D721Med (cell line): ENCODE results near the gene NELFE.
"Not testable (repeated sequence)": the region's sequence is repeated elsewhere in the genome, so short reads cannot be mapped to it uniquely, and the experiment has no call there.

Source experiments
- DNase-seq: peaks from one replicate; pipeline ENCODE4 v3.0.0; 2011; ENCODE audit warnings: low spot score; ENCODE audit not compliant: insufficient read length
- FAIRE-seq: peaks from 2 replicates; lab custom pipeline; 2011; peaks lifted over from hg19 to GRCh38; lab: Jason Lieb, UNC
- CTCF ChIP-seq: IDR thresholded peaks from 2 replicates; pipeline ENCODE4 v1.5.1; 2012; ENCODE audit warnings: mild to moderate bottlenecking, control low read depth; ENCODE audit not compliant: insufficient read depth; ENCODE audit errors: missing control alignments

NELFE gene

GRCh38 chr6:31958741-31959739, at the start of gene NELFE, which contains the start of gene SKIC2:
Gene NELFE, minus strand, starts transcription at chr6:31958971. Its CDS starts 525 bp downstream, at chr6:31958446.
Gene SKIC2, plus strand, starts transcription at chr6:31959175. Its CDS starts 18 bp downstream, at chr6:31959193.
- no peak for TF ChIP-seq CTCF
- DNase-seq (peak; percentile 99), FAIRE-seq (no peak)

DNA sequence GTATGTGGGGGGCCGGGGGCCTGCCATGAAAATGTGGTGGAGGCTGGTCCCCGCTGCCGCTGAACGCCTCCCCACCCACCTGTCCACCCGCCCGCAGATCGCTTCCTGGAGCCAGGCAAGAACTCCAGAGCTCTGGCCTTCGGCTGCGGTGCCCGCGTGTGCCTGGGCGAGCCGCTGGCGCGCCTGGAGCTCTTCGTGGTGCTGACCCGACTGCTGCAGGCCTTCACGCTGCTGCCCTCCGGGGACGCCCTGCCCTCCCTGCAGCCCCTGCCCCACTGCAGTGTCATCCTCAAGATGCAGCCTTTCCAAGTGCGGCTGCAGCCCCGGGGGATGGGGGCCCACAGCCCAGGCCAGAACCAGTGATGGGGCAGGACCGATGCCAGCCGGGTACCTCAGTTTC, 49.3 kb upstream of the NELFE start:
- not testable (repeated sequence) for FAIRE-seq, DNase-seq

DNA sequence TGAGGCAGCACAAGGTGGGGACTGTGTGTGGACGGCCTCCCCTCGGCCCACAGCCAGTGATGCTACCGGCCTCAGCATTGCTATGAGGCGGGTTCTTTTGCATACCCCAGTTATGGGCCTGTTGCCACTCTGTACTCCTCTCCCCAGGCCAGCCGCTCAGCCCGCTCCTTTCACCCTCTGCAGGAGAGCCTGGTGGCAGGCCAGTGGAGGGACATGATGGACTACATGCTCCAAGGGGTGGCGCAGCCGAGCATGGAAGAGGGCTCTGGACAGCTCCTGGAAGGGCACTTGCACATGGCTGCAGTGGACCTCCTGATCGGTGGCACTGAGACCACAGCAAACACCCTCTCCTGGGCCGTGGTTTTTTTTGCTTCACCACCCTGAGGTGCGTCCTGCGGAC, 48.3 kb upstream of the NELFE start:
- not testable (repeated sequence) for FAIRE-seq, DNase-seq

DNA sequence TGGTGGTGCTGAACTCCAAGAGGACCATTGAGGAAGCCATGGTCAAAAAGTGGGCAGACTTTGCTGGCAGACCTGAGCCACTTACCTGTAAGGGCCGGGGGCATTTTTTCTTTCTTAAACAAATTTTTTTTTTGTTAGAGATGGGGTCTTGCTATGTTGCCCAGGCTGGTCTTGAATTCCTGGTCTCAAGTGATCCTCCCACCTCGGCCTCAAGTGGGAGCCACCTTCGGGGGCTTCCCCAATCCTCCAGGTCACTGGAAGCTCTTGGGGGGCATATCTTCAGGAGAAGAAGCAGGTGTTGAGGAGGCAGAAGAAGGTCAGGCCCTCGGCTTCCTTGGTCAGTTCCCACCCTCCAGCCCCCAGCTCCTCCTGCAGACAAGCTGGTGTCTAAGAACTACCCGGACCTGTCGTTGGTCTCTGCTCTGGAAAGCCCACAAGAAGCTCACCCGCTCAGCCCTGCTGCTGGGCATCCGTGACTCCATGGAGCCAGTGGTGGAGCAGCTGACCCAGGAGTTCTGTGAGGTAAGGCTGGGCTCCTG, 47.3 kb upstream of the NELFE start:
- DNase-seq, FAIRE-seq: not testable (repeated sequence)

DNA sequence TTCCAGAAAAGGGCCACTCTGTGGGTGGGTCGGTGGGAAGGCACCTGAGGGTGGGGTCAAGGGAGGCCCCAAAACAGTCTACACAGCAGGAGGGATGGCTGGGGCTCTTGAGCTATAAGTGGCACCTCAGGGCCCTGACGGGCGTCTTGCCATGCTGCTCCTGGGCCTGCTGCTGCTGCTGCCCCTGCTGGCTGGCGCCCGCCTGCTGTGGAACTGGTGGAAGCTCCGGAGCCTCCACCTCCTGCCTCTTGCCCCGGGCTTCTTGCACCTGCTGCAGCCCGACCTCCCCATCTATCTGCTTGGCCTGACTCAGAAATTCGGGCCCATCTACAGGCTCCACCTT, 46.7 kb upstream of the NELFE start:
- FAIRE-seq, result not testable (repeated sequence)

GRCh38 chr6:32004864-32005537, 46.2 kb upstream of the NELFE start:
- FAIRE-seq, DNase-seq: not testable (repeated sequence)

More for the DNA sequence above, 46.7 kb upstream of the NELFE start:
- DNase-seq, result not testable (repeated sequence)

- not testable (repeated sequence) for FAIRE-seq
These were observed 45.6 kb upstream of the NELFE start for GRCh38 chr6:32004393-32004792.

DNA sequence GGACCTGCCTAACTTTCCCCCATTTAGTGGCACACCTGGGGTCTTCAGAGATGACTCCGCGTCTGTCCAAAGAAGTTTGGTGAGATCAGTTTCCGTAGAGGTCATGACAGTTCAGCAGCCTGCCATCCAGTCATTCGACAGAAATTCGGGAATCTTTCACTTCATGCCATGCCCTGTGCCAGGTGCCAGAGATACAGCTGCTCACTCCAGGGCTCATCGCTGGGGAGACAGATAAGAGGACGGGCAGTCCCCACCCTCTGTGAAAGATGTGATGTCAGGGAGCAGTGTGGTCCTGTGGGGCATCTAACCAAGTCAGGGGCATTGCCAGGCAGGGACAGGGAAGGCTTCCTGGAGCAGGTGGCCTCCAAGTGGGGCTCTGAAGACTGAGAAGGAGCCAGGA, 44.5 kb upstream of the NELFE start:
- not testable (repeated sequence) for DNase-seq, FAIRE-seq

More at GRCh38 chr6:32004393-32004792, 45.6 kb upstream of the NELFE start:
- DNase-seq, result not testable (repeated sequence)

- not testable (repeated sequence) for FAIRE-seq, DNase-seq
These were observed 43.9 kb upstream of the NELFE start for GRCh38 chr6:32002546-32003268.

DNA sequence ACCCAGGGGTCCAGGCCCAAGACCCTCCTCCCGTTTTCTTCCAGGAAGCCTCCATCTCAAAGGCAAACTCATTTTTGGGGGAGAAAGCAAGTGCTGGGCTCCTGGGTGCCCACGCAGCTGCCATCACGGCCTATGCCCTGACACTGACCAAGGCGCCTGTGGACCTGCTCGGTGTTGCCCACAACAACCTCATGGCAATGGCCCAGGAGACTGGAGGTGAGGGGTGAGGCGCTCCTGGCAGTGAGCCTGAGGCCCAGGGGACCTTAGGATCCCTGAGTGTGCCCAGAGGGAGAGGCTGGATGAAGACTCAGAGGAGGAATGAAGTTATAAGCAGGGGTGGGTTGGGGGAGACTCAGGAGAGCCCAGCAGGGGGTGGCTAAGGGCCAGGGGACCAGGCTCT, 37.6 kb upstream of the NELFE start:
- not testable (repeated sequence) for FAIRE-seq, DNase-seq

GRCh38 chr6:31994421-31994820, 35.6 kb upstream of the NELFE start:
- not testable (repeated sequence) for FAIRE-seq, DNase-seq

GRCh38 chr6:31989363-31989762, 30.6 kb upstream of the NELFE start:
- DNase-seq, FAIRE-seq: not testable (repeated sequence)

- not testable (repeated sequence) for FAIRE-seq, DNase-seq
These were observed 23.0 kb upstream of the NELFE start, which contains the start of gene C4A for GRCh38 chr6:31981744-31982143. Gene C4A, plus strand, starts transcription at chr6:31982057. Its CDS starts 51 bp downstream, at chr6:31982108.

- FAIRE-seq, DNase-seq: not testable (repeated sequence)
These were observed 22.2 kb upstream of the NELFE start for GRCh38 chr6:31980998-31981397.

DNA sequence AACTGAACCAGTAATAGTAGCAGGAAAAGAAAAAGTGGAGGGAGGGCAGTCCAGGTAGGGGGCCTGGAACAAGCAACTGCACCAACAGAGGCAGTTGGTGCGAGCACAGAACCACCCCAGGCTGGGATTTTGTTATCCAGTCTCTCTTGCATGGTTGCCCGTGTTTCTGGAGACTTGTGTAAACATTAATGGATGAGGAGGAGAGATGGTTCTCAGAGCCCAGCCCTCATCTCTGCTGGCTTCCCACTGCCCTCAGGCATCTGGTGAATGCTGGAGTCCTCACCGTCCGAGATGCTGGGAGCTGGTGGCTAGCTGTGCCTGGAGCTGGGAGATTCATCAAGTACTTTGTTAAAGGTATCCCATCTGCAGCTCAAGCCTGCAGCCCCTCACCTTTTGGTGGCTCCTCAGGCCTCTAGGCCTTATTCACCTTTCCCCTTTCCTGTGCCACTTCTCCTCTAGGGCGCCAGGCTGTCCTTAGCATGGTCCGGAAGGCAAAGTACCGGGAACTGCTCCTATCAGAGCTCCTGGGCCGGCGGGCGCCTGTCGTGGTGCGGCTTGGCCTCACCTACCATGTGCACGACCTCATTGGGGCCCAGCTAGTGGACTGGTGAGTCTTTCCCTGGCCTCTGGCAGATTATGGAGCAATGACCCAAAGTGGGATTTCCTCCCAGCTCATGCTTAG, 21.6 kb upstream of the NELFE start:
- FAIRE-seq, DNase-seq: not testable (repeated sequence)
